GM19395 (cell line): ENCODE measurements around the gene CSN3.

Experiments
- ATAC-seq: cut with Tn5 transposase; IDR thresholded peaks from one replicate; pipeline ENCODE4 v1.9.1; 2021; ENCODE audit warnings: mild to moderate bottlenecking, moderate library complexity; ENCODE audit not compliant: unreplicated experiment

The CSN3 gene

DNA sequence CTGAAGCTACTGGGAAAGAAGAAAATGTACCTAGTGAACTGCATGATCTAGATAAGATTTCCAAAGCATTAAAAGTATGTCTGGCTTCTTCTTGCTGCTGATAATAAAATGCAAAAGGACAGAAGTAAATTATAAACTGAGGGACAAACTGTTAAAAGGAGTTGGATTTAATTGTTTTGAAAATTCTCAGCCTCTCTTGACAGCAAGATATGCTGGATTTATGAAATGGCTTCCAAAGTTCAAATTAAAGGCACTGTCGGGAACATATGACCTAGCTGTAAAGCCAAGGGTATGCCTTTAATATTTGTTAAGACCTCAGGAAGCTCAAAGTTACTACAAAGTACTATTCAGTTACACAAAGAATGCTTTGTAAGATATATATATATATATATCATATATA, 46.3 kb downstream of the CSN3 start:
- no peak for ATAC-seq

DNA sequence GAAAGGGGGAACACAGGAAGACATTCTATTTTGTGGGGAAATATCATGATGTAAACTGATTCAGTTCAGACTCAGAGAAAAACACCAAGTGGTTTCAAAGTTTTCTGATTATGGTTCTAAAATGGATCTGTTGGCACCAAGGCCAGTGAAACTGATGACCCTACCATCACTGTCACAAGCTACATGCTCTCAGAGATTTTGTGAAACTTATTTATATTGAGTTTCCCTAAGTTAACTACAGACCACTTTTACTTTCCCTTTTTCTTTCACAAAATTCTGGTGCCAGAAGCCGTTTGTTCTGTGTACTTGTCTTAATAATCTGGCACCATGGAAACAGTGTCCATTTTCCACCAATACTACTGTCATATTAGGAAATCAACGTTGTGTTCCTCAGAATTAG, 48.9 kb downstream of the CSN3 start:
- ATAC-seq = no peak

DNA sequence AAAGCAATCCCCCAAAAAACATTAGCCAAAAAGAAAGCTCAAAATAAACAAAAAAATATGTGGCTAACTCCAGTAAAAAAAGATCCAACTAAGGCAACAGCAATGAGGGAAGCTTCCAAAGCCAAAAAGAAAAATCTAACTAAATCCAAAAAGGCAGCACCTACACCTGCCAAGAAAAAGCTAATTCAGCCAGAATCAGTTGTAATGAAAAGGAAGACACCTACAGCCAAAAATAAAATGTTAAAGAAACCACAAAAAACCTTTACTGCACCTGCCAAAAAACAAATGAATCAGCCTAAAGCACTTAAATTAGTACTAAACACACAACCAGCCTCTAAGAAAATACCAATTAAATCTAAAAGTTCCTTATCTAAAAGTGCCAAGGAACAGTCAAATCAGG, 55.2 kb downstream of the CSN3 start:
- ATAC-seq = no peak

DNA sequence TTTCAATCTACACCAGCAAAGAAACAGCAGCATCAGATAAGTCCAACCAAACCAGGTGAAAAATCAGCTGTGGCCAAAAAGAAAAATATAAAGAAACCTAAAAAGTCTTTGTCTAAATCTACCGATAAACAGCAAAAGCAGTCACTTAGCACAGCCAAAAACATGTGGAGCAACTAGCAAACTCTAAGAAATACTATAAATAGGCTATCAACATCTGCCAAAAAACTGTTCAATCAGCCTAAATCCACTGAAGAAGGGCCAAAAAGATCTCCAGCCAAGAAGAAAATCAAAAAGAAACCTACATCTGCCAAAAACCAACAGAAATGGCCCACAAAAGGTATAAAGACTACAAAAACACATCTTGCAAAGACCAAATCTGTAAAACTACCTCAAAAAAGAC, 55.7 kb downstream of the CSN3 start:
- no peak for ATAC-seq

DNA sequence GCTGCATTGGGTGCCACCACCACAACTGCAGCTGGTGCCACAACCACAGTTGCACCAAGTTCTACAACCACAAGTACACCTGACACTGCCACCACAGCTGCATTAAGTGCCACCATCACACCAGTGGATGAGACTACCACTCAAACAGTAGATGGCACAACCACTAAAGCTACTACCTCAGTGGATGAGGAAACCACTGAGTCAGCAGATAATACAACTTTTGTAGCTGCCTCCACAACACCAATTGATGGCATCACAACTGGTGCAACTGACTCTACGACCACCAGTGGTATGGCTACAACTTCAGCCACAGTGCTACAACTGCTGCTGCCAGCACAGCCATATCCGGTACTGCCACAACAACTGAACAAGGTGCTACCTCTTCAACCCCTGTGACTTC, 57.2 kb downstream of the CSN3 start:
- ATAC-seq = no peak

DNA sequence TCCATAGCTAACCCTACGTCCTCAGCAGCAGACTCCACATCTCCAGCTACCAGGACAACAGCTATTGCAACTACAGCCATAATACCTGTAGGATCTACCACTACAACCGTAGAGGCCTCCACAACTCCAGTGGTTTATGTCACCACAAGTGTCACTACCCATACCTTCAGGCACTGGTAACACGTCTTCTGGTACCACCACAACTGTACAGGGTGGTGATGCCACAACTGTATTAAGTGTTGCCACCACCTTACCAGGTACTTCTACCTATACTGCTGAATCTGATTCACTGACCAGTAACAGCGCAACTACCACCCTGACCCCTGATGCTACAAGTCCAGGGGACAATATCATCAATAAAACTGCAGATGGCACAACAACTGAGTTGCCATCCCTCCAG, 57.8 kb downstream of the CSN3 start:
- no peak for ATAC-seq
